IMR-90 (cell line): ENCODE measurements around the gene TM9SF4.

Experiments used
- BHLHE40 ChIP-seq: fragments of 150-350 bp; IDR thresholded peaks from 2 replicates; pipeline ENCODE4 v1.6.1; 2016; ENCODE audit warnings: mild to moderate bottlenecking, low read depth, low read length
- CEBPB ChIP-seq: IDR thresholded peaks from 2 replicates; pipeline ENCODE4 v1.6.1; 2012; ENCODE audit warnings: low read depth, low read length, improper control_type of control experiment
- CHD1 ChIP-seq: IDR thresholded peaks from 2 replicates; pipeline ENCODE4 v1.6.1; 2012; ENCODE audit warnings: low read depth, low read length, improper control_type of control experiment
- MAFK ChIP-seq: IDR thresholded peaks from 2 replicates; pipeline ENCODE4 v1.6.1; 2012; ENCODE audit warnings: low read depth, low read length, improper control_type of control experiment
- MAZ ChIP-seq: IDR thresholded peaks from 2 replicates; pipeline ENCODE4 v1.6.1; 2012; ENCODE audit warnings: low read depth, mild to moderate bottlenecking, low read length, improper control_type of control experiment, moderate library complexity, borderline replicate concordance
- MXI1 ChIP-seq: IDR thresholded peaks from 2 replicates; pipeline ENCODE4 v1.6.1; 2012; ENCODE audit warnings: low read depth, mild to moderate bottlenecking, low read length, moderate library complexity, borderline replicate concordance
- POLR2A ChIP-seq: IDR thresholded peaks from 2 replicates; pipeline ENCODE4 v1.6.1; 2012; ENCODE audit warnings: mild to moderate bottlenecking, low read depth, low read length
- RCOR1 ChIP-seq: IDR thresholded peaks from 2 replicates; pipeline ENCODE4 v1.6.1; 2012; ENCODE audit warnings: mild to moderate bottlenecking, low read length, improper control_type of control experiment; ENCODE audit not compliant: insufficient replicate concordance
- TF ChIP-seq, protein P1 (sequence below): conservative IDR thresholded peaks from 2 replicates; pipeline ENCODE4 v1.5.1; 2012; ENCODE audit warnings: mild to moderate bottlenecking, low read depth, low read length, improper control_type of control experiment
- TF ChIP-seq, protein P2 (sequence below): fragments of 150-350 bp; IDR thresholded peaks from 2 replicates; pipeline ENCODE4 v1.6.1; 2017; ENCODE audit warnings: mild to moderate bottlenecking, antibody characterized with exemption, low read length, low read depth

DNA sequence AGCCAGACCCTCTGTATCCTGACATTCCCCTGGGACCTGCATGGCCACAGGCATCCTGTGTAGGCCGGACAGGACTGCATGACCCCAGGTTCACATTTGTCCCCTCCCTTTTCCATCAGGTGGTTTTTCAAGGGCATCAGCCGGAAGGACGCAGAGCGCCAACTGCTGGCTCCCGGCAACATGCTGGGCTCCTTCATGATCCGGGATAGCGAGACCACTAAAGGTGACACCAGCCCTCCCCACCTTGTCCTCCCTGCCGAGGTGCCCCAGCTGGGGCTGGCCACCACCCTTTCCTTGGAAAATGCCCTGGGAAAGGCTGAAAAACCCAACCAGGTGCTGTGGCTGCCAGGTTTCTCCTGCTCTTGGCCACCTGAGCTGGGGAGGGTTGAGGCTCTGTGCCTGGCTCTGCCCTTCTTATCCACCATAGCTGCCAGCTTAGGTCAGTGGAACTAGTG lies 29.8 kb upstream of the TM9SF4 start:
- TF ChIP-seq CHD1 (no peak), POLR2A (no peak), MAFK (no peak), CEBPB (no peak), MXI1 (no peak), MAZ (no peak), BHLHE40 (no peak), RCOR1 (no peak)
- TF ChIP-seq, protein P1, sequence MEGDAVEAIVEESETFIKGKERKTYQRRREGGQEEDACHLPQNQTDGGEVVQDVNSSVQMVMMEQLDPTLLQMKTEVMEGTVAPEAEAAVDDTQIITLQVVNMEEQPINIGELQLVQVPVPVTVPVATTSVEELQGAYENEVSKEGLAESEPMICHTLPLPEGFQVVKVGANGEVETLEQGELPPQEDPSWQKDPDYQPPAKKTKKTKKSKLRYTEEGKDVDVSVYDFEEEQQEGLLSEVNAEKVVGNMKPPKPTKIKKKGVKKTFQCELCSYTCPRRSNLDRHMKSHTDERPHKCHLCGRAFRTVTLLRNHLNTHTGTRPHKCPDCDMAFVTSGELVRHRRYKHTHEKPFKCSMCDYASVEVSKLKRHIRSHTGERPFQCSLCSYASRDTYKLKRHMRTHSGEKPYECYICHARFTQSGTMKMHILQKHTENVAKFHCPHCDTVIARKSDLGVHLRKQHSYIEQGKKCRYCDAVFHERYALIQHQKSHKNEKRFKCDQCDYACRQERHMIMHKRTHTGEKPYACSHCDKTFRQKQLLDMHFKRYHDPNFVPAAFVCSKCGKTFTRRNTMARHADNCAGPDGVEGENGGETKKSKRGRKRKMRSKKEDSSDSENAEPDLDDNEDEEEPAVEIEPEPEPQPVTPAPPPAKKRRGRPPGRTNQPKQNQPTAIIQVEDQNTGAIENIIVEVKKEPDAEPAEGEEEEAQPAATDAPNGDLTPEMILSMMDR = no peak
- TF ChIP-seq, protein P2, sequence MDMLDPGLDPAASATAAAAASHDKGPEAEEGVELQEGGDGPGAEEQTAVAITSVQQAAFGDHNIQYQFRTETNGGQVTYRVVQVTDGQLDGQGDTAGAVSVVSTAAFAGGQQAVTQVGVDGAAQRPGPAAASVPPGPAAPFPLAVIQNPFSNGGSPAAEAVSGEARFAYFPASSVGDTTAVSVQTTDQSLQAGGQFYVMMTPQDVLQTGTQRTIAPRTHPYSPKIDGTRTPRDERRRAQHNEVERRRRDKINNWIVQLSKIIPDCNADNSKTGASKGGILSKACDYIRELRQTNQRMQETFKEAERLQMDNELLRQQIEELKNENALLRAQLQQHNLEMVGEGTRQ = no peak
